ENCODE measurements around the gene COL23A1.
"Not testable (repeated sequence)": the region's sequence is repeated elsewhere in the genome, so short reads cannot be mapped to it uniquely, and the experiment has no call there.

The COL23A1 gene

GRCh38 chr5:178370102-178370501 is 220.1 kb downstream of the COL23A1 start:
- DNase-seq = no peak

GRCh38 chr5:178369469-178369868 is 220.7 kb downstream of the COL23A1 start:
- not testable (repeated sequence) for DNase-seq

GRCh38 chr5:178368716-178369300 is 221.4 kb downstream of the COL23A1 start:
- no peak for DNase-seq

- no peak for DNase-seq
Measured at GRCh38 chr5:178368274-178368673, 221.9 kb downstream of the COL23A1 start.

- DNase-seq = no peak
Measured at GRCh38 chr5:178367736-178368120, 222.5 kb downstream of the COL23A1 start.

- no peak for DNase-seq
Measured at GRCh38 chr5:178366998-178367735, 223.0 kb downstream of the COL23A1 start.

- DNase-seq = no peak
Measured at GRCh38 chr5:178365501-178366440, 224.4 kb downstream of the COL23A1 start.

- no peak for DNase-seq
Measured at GRCh38 chr5:178364326-178364675, 225.9 kb downstream of the COL23A1 start.

- no peak for DNase-seq
Measured at GRCh38 chr5:178363501-178364325, 226.5 kb downstream of the COL23A1 start.

- DNase-seq = no peak
Measured at GRCh38 chr5:178361657-178362445, 228.3 kb downstream of the COL23A1 start.

- no peak for DNase-seq
Measured at GRCh38 chr5:178360926-178361235, 229.3 kb downstream of the COL23A1 start.

- DNase-seq = no peak
Measured at GRCh38 chr5:178360222-178360925, 229.8 kb downstream of the COL23A1 start.

GRCh38 chr5:178359738-178360137 is 230.5 kb downstream of the COL23A1 start:
- no peak for DNase-seq

- DNase-seq = no peak
Measured at GRCh38 chr5:178357678-178358077, 232.5 kb downstream of the COL23A1 start.

GRCh38 chr5:178357121-178357521 is 233.1 kb downstream of the COL23A1 start:
- no peak for DNase-seq

GRCh38 chr5:178356431-178356872 is 233.7 kb downstream of the COL23A1 start:
- DNase-seq = no peak

GRCh38 chr5:178355671-178356070 is 234.5 kb downstream of the COL23A1 start:
- DNase-seq = no peak

- DNase-seq = no peak
Measured at GRCh38 chr5:178353461-178353860, 236.7 kb downstream of the COL23A1 start.

- no peak for DNase-seq
Measured at GRCh38 chr5:178352035-178352349, 238.2 kb downstream of the COL23A1 start.

GRCh38 chr5:178351221-178352034 is 238.8 kb downstream of the COL23A1 start:
- no peak for DNase-seq

All from activated CD4-positive, CD25-positive, alpha-beta regulatory T cell treated with anti-CD3 and anti-CD28 coated beads, Interleukin-2, amount 50 U/mL, for 72 hours (primary cell).